ENCODE measurements around the gene FAM193A.
"Not testable (repeated sequence)": the region's sequence is repeated elsewhere in the genome, so short reads cannot be mapped to it uniquely, and the experiment has no call there.

Gene FAM193A

DNA sequence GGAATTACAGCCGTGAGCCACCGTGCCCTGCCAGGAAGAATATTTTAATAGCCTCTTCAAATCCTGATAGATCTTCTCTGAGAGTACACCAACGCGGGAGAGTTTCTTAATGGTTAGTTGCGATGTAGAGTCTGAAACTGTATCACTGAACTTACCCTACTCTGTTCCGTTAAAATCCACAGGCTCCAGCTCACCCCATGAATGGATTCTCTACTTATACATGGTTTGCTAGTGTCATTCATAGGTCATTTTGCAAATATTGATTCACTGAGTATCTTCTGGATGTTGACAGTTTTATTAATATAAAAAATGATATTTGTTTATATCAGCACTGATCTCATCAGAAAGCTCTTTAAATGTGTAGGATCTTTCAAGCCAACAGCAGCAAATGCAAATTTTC is 99.9 kb downstream of the FAM193A start:
- in situ Hi-C loops (cut with MboI; ENCODE audit: low sequenced_read_pairs, unreplicated experiment), result no loop called here
- TF ChIP-seq, protein P1, sequence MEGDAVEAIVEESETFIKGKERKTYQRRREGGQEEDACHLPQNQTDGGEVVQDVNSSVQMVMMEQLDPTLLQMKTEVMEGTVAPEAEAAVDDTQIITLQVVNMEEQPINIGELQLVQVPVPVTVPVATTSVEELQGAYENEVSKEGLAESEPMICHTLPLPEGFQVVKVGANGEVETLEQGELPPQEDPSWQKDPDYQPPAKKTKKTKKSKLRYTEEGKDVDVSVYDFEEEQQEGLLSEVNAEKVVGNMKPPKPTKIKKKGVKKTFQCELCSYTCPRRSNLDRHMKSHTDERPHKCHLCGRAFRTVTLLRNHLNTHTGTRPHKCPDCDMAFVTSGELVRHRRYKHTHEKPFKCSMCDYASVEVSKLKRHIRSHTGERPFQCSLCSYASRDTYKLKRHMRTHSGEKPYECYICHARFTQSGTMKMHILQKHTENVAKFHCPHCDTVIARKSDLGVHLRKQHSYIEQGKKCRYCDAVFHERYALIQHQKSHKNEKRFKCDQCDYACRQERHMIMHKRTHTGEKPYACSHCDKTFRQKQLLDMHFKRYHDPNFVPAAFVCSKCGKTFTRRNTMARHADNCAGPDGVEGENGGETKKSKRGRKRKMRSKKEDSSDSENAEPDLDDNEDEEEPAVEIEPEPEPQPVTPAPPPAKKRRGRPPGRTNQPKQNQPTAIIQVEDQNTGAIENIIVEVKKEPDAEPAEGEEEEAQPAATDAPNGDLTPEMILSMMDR (IDR thresholded peaks at IDR 0.05; ENCODE audit: borderline replicate concordance, control extremely low read depth, extremely low read depth, insufficient read depth, missing control alignments), result no peak
- no peak for DNase-seq (ENCODE audit: low spot score)

GRCh38 chr4:2636994-2637393 is 100.5 kb downstream of the FAM193A start:
- in situ Hi-C loops (cut with MboI; ENCODE audit: low sequenced_read_pairs, unreplicated experiment); DNase-seq (ENCODE audit: low spot score): not testable (repeated sequence)

DNA sequence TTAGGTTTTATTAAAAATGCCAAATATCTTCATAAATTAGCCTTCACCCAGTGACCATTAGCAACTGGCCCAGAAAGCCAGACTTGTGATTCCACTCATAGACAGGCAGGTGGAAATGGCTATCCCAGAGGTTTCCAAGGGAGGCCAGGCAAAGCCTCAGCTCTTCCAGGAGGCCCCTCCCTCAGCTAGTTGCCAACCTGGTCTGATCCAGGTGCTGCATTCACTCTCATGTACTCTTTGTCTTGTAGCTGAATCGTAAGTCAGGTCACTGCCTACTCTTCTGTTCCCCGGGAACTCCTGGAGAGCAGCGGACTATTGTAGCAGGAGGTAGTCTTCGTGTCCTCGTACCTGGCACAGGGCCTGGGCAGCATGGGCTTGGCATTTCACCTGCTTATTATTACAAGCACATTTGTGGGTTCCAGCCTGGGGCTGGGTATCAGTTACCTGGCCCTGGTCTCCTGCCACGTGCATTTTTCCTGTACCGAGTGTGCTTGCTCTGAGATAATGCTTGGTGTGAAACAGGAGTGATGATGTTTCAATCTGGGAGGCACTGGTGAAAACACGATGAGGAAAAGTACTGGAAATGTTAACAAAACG is 101.6 kb downstream of the FAM193A start:
- TF ChIP-seq, protein P1 (IDR thresholded peaks at IDR 0.05; ENCODE audit: borderline replicate concordance, control extremely low read depth, extremely low read depth, insufficient read depth, missing control alignments), result no peak
- in situ Hi-C loops (cut with MboI; ENCODE audit: low sequenced_read_pairs, unreplicated experiment), result no loop called here
- DNase-seq (ENCODE audit: low spot score), result no peak

GRCh38 chr4:2638730-2639129 is 102.3 kb downstream of the FAM193A start:
- in situ Hi-C loops (cut with MboI; ENCODE audit: low sequenced_read_pairs, unreplicated experiment), result no loop called here
- no peak for DNase-seq (ENCODE audit: low spot score)
- TF ChIP-seq, protein P1 (IDR thresholded peaks at IDR 0.05; ENCODE audit: borderline replicate concordance, control extremely low read depth, extremely low read depth, insufficient read depth, missing control alignments), result no peak

DNA sequence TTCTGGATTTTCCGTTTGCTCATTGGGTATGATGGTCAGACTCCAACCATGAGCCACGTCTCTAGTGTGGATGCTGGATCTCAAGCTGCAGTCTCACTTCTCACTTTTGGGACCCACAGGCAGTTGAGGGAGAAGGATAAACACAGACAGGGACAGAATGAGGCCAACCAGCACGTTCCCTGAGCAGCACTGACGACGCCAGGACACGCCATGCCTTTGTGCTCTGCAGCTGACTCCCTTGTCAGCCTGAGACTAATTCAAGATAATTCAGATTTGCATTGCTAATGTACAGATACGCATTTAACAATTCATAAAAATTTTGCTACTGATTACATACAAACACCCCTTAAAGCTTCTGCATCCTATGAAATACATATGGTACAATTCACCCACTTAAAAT is 106.5 kb downstream of the FAM193A start:
- DNase-seq (ENCODE audit: low spot score), result no peak
- TF ChIP-seq, protein P1 (IDR thresholded peaks at IDR 0.05; ENCODE audit: borderline replicate concordance, control extremely low read depth, extremely low read depth, insufficient read depth, missing control alignments), result no peak
- in situ Hi-C loops (cut with MboI; ENCODE audit: low sequenced_read_pairs, unreplicated experiment), result no loop called here

DNA sequence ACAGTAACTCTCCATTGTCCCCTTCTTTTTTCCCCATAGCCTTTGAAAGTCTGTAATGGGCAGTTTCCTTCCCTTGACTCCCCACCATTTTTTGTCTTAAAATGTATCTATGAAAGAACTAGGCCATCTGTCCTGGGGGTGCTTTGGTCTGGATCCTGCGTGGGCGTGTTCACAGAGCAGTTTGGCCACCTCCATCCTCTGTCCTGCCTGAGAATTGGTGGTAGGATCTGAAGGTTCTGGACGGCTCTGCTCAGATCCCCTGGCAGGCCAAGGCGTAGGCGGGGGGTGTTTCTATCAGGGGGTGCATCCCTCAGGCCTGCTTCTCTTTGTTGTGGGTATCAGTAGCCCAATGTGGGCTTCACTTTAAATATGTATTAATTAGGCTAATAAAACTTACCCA is 107.1 kb downstream of the FAM193A start:
- in situ Hi-C loops (cut with MboI; ENCODE audit: low sequenced_read_pairs, unreplicated experiment), result no loop called here
- TF ChIP-seq, protein P1 (IDR thresholded peaks at IDR 0.05; ENCODE audit: borderline replicate concordance, control extremely low read depth, extremely low read depth, insufficient read depth, missing control alignments), result no peak
- DNase-seq (ENCODE audit: low spot score), result no peak

DNA sequence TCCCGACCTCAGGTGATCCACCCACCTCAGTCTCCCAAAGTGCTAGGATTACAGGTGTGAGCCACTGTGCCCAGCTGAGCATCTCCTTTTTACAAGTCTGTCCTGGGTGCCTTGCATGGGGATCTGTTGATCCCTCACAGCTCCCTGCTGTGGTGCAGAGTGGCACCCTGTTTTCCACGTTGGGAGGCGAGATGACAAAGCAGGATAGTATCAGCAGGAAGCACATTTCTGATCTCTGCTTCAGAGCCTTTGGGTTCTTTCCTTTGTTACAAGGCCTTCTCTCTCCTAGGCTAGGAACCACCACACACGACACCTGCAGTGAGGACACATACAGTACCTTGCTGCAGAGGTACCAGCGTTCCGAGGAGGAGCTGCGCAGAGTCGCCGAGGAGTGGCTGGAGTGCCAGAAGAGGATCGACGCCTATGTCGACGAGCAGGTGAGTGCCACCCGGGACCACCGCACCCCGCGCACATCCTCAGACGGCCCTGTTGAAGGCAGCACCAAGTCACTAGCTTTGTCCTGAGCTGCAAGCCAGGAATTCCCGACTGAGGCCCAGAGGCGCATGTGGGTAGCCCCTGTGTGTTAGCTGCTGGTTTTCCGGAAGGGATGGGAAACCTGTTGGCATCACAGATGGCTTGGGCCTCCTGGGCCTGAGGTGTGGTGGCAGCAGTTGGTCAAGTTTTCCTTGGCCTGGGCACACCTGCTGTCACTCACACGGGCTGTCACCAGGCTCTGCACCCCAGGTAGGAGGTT is 110.1 kb downstream of the FAM193A start:
- in situ Hi-C loops (cut with MboI; ENCODE audit: low sequenced_read_pairs, unreplicated experiment), result no loop called here
- DNase-seq (ENCODE audit: low spot score), result no peak

More for the DNA sequence above, 110.1 kb downstream of the FAM193A start:
- TF ChIP-seq, protein P1 (IDR thresholded peaks at IDR 0.05; ENCODE audit: borderline replicate concordance, control extremely low read depth, extremely low read depth, insufficient read depth, missing control alignments), result no peak

Data from GM13976 (cell line).